Tibial nerve (tissue), 4 donors: ENCODE data around the gene UBASH3B.

Source experiments
- EP300 ChIP-seq, 2 donors: sonication (generic); formaldehyde crosslinking; IDR thresholded peaks; one replicate each; pipeline ENCODE4 v1.6.1; 2017; ENCODE audit warnings: antibody characterized with exemption in 2 of 2, mild to moderate bottlenecking in 1 of 2
- TF ChIP-seq, protein P1 (sequence below), 5 experiments: fragments of 200-600 bp in 3 of 5; fragments of 450-650 bp in 2 of 5; sonication (generic) in 3 of 5; IDR thresholded peaks; one replicate each; pipeline ENCODE4 v1.5.1; 2016 to 2019; ENCODE audit warnings: antibody characterized with exemption in 5 of 5, mild to moderate bottlenecking in 3 of 5, moderate library complexity in 2 of 5

DNA sequence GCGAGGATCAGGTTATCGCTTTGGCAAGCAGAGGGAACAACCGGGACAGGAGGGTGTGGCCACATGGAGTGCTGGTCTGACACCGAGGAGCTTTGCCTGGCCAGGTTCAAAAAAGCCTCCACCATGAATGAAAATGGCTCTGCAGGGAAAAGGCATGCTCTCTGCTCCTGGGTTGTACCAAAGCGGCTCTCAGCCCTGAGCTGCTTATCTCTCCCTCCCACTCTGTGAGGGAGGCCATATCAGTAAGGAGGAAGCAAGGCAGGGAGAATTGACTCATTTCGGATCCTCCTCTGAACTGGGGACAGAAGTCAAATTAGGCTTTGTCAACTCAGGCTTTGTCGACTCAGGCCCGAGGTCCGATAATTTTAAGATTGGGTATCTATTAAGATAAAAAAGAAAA is 99.9 kb downstream of the UBASH3B start:
- TF ChIP-seq, protein P1, sequence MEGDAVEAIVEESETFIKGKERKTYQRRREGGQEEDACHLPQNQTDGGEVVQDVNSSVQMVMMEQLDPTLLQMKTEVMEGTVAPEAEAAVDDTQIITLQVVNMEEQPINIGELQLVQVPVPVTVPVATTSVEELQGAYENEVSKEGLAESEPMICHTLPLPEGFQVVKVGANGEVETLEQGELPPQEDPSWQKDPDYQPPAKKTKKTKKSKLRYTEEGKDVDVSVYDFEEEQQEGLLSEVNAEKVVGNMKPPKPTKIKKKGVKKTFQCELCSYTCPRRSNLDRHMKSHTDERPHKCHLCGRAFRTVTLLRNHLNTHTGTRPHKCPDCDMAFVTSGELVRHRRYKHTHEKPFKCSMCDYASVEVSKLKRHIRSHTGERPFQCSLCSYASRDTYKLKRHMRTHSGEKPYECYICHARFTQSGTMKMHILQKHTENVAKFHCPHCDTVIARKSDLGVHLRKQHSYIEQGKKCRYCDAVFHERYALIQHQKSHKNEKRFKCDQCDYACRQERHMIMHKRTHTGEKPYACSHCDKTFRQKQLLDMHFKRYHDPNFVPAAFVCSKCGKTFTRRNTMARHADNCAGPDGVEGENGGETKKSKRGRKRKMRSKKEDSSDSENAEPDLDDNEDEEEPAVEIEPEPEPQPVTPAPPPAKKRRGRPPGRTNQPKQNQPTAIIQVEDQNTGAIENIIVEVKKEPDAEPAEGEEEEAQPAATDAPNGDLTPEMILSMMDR (IDR thresholded peaks at IDR 0.05), result no peak
- TF ChIP-seq EP300 (IDR thresholded peaks at IDR 0.05), result no peak
